ENCODE data around the gene THYN1. TPM values are rescaled to one million over a fixed set of nuclear protein-coding genes. Genes with fewer than 3 reads are reported as not detected.

THYN1 gene
- total and polyA plus RNA-seq, 12 donors: 32.2 to 49.5 (median 43.4) TPM

DNA sequence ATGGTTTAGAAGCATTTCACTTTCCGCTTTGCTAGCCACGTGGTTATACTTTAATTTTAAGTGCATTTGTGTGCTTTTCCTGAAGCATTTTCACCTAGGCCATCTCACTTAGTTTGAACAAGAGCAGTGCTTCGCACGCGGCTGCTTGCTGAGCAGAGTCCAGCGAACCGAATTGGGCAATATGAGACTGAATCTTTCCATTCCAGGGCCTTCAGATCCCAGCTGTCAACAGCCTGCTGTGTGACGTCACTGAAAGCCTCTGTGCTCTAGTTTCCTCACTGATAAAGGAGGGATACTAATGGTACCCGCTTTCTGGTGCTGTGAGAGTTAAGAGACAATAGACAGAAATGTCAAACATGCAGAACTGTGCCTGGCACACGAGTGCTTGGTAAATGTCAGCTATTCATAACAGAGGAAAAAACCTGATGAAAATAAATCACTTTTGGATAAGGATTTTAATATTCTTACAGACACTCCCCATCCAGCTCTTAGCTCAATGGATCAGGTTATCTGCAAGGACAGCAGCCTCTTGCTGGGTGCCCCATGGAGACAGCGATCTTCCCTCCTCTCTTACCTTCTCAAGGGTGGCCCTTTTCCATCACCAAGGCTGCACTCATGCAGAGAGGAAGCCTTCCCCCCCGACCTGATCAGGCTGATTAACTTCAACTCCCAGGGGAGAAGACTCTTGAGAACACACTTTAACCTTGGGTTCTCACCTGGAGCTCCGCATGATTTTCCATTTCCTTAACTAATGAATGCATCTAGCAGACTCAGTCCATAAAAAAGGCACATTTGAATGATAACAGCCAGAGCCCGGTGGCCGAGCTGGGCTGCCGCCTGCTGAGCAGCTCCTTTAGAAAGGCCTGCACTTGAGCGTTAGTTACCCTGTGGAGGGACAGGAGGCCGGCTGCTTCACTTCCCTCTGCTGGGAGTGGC lies 19.5 kb upstream of the THYN1 start:
- ATAC-seq: peak in 4 of 8 donors; percentile 24 to 72 (median 29)
- intact Hi-C loops (cut with DNase I): no loop called here
- H3K27me3 ChIP-seq: peaks cover 20 to 88% (median 78%) of the 10 kb centered on the region in 7 donors

DNA sequence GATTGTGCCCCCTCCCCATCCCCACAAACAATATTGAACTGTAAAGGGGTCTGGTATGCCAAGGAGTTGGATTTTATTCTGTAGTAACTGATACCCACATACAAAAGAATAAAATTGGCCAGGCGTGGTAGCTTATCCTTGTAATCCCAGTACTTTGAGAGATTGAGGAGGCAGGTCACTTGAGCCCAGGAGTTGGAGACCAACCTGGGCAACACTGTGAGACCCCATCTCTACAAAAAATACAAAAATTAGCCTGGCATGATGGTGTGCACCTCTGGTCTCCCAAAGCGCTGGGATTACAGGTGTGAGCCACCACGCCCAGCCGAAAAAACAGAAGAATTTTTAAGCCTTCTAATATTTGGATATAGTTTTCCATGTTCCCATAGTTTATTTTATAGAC lies 18.8 kb upstream of the THYN1 start:
- TF ChIP-seq, protein P1, sequence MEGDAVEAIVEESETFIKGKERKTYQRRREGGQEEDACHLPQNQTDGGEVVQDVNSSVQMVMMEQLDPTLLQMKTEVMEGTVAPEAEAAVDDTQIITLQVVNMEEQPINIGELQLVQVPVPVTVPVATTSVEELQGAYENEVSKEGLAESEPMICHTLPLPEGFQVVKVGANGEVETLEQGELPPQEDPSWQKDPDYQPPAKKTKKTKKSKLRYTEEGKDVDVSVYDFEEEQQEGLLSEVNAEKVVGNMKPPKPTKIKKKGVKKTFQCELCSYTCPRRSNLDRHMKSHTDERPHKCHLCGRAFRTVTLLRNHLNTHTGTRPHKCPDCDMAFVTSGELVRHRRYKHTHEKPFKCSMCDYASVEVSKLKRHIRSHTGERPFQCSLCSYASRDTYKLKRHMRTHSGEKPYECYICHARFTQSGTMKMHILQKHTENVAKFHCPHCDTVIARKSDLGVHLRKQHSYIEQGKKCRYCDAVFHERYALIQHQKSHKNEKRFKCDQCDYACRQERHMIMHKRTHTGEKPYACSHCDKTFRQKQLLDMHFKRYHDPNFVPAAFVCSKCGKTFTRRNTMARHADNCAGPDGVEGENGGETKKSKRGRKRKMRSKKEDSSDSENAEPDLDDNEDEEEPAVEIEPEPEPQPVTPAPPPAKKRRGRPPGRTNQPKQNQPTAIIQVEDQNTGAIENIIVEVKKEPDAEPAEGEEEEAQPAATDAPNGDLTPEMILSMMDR (IDR thresholded peaks at IDR 0.05): no peak
- Histone ChIP-seq H3K9me3 (no peaks in the 10 kb centered on the region), H3K4me3 (no peak overlapping the region), H3K36me3 (no peaks in the 10 kb centered on the region), H3K27ac (no peak overlapping the region), H3K4me1 (peaks cover 7 to 22% (median 15%) of the 10 kb centered on the region in 9 donors), H3K27me3 (peaks cover 13 to 81% (median 71%) of the 10 kb centered on the region in 7 donors)
- no peak for ATAC-seq
- intact Hi-C loops (cut with DNase I): no loop called here
- 94 to 95% methylated on average over 4 of the region's 4 CpGs for WGBS, 2 donors
- DNase-seq: no peak

More for the DNA sequence above, 19.5 kb upstream of the THYN1 start:
- peaks cover 9 to 24% (median 19%) of the 10 kb centered on the region in 9 donors for H3K4me1 ChIP-seq
- H3K4me3 ChIP-seq: no peak overlapping the region
- H3K9me3 ChIP-seq: no peaks in the 10 kb centered on the region
- DNase-seq: no peak
- 27 to 28% methylated on average over 18 of the region's 18 CpGs for WGBS, 2 donors
- no peak overlapping the region for H3K27ac ChIP-seq
- no peaks in the 10 kb centered on the region for H3K36me3 ChIP-seq
- TF ChIP-seq, protein P1 (IDR thresholded peaks at IDR 0.05): no peak

DNA sequence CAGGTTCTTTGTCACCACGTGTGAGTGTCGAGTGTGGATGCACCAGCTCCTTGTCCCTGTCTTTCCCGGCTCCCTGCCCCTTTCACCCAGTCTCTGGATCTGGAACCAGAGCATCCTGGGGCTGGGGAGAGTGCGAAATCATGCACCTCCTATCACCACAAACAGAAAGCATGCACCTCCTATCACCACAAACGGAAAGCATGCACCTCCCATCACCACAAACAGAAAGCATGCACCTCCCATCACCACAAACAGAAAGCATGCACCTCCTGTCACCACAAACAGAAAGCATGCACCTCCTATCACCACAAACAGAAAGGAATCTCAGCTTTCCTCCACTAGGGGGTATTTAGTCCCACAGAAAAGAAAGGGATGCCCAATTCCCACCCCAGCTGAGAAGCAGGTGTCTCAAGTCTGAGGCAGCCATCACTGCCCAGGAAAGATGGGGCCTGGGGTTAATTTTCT lies 17.1 kb upstream of the THYN1 start:
- no peak for ATAC-seq
- H3K27me3 ChIP-seq: peaks cover 0 to 64% (median 54%) of the 10 kb centered on the region in 7 donors
- DNase-seq: no peak
- no peaks in the 10 kb centered on the region for H3K9me3 ChIP-seq
- intact Hi-C loops (cut with DNase I): no loop called here
- TF ChIP-seq, protein P1 (IDR thresholded peaks at IDR 0.05): no peak
- peaks cover 0 to 12% (median 0%) of the 10 kb centered on the region in 9 donors for H3K36me3 ChIP-seq
- H3K27ac ChIP-seq: no peak overlapping the region
- WGBS, 2 donors: 16 to 18% methylated on average over 5 of the region's 5 CpGs
- no peak overlapping the region for H3K4me3 ChIP-seq
- H3K4me1 ChIP-seq: peaks cover 0 to 6% (median 0%) of the 10 kb centered on the region in 9 donors

DNA sequence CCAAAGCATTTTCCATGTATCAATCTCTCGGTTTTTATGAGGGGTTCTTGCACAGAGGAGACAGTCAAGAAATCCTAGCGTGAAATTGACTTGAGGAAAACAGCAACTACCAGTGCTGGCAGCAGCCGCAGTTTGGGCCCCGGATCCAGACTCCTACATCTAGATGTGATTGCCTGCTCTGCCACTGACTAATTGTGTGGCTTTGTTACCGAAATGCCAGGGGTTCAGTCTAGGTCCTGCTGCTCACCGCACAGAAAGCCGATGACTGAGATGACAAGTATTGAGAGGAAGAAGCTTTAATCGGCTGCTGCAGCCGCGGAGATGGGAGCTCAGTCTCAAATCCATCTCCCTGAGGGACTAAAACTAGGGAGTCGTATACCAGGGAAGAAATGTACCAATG lies 14.8 kb upstream of the THYN1 start:
- no peak overlapping the region for H3K27ac ChIP-seq
- intact Hi-C loops (cut with DNase I): loop anchor here in 1 of 10 donors (10.0 kb wide), 1 partner anchor 57 kb away; no protein-coding TSS in a partner anchor
- WGBS, 2 donors: 88 to 89% methylated on average over 11 of the region's 11 CpGs
- H3K36me3 ChIP-seq: peaks cover 0 to 34% (median 6%) of the 10 kb centered on the region in 9 donors
- DNase-seq (no peak), ATAC-seq (no peak)
- peaks cover 0 to 6% (median 0%) of the 10 kb centered on the region in 9 donors for H3K4me1 ChIP-seq
- H3K4me3 ChIP-seq: no peak overlapping the region
- no peaks in the 10 kb centered on the region for H3K9me3 ChIP-seq
- TF ChIP-seq, protein P1 (IDR thresholded peaks at IDR 0.05): no peak
- peaks cover 0 to 41% (median 31%) of the 10 kb centered on the region in 7 donors for H3K27me3 ChIP-seq
